Esophagus squamous epithelium (tissue), 4 donors: ENCODE data around the gene SLC25A41.

Experiments
- POLR2A ChIP-seq, 4 donors: fragments of 450-650 bp; IDR thresholded peaks; one replicate each; pipeline ENCODE4 v1.6.1; 2017; ENCODE audit warnings: antibody characterized with exemption in 4 of 4, mild to moderate bottlenecking in 4 of 4, moderate library complexity in 3 of 4
- TF ChIP-seq, protein P1 (sequence below), 6 experiments: fragments of 450-650 bp in 4 of 6; fragments of 200-600 bp in 2 of 6; sonication (generic) in 2 of 6; IDR thresholded peaks; one replicate each; pipeline ENCODE4 v1.5.1; 2016 to 2019; ENCODE audit warnings: antibody characterized with exemption in 6 of 6, mild to moderate bottlenecking in 4 of 6, moderate library complexity in 4 of 6

GRCh38 chr19:6378041-6378440, 55.5 kb downstream of the SLC25A41 start:
- TF ChIP-seq, protein P1, sequence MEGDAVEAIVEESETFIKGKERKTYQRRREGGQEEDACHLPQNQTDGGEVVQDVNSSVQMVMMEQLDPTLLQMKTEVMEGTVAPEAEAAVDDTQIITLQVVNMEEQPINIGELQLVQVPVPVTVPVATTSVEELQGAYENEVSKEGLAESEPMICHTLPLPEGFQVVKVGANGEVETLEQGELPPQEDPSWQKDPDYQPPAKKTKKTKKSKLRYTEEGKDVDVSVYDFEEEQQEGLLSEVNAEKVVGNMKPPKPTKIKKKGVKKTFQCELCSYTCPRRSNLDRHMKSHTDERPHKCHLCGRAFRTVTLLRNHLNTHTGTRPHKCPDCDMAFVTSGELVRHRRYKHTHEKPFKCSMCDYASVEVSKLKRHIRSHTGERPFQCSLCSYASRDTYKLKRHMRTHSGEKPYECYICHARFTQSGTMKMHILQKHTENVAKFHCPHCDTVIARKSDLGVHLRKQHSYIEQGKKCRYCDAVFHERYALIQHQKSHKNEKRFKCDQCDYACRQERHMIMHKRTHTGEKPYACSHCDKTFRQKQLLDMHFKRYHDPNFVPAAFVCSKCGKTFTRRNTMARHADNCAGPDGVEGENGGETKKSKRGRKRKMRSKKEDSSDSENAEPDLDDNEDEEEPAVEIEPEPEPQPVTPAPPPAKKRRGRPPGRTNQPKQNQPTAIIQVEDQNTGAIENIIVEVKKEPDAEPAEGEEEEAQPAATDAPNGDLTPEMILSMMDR (IDR thresholded peaks at IDR 0.05): no peak
- no peak for TF ChIP-seq POLR2A (IDR thresholded peaks at IDR 0.05)
